T-cell (primary cell): ENCODE results near the gene RCAN3. TPM values are rescaled to one million over a fixed set of nuclear protein-coding genes. Genes with fewer than 3 reads are reported as not detected.
A peak's percentile ranks its signal among the peaks of the same experiment; 100 is the strongest.

Source experiments
- ATAC-seq, 4 experiments: fragments of 200-7000 bp in 3 of 4; fragments of 150-1000 bp in 1 of 4; cut with Tn5 transposase; replicated peaks in 1 of 4; 1 replicate in 3 of 4; 2 replicates in 1 of 4; pipeline ENCODE4 v1.10.0; 2021; ENCODE audit warnings: moderate library complexity in 3 of 4, mild to moderate bottlenecking in 2 of 4, moderate number of reproducible peaks in 1 of 4
- CTCF ChIA-PET, 2 donors: fragments of 300-600 bp; sonication (Branson Sonifier 250); formaldehyde crosslinking; loops; one replicate each; lab custom pipeline; 2022; ENCODE audit warnings: antibody characterized with exemption in 2 of 2; lab: Charles Lee
- POLR2A ChIA-PET, 2 donors: fragments of 300-600 bp; sonication (Branson Sonifier 250); formaldehyde crosslinking; loops; one replicate each; lab custom pipeline; 2022; ENCODE audit warnings: antibody characterized with exemption in 2 of 2; lab: Charles Lee
- DNase-seq, 35 experiments: peaks; one replicate each; pipeline versions ENCODE4 v3.0.0 to v3.0.0-alpha.2; 2013 to 2023
- H3K27ac ChIP-seq: one replicate; pipeline ENCODE4 v1.5.1; 2013; ENCODE audit warnings: low read length
- H3K27me3 ChIP-seq, 2 experiments: replicated peaks in 1 of 2; 1 replicate in 1 of 2; 2 replicates in 1 of 2; pipeline versions ENCODE4 v1.6.1 to v1.7.0; 2013; ENCODE audit warnings: low read length in 1 of 2, mixed read lengths in 1 of 2; ENCODE audit not compliant: control insufficient read depth in 2 of 2, insufficient read depth in 2 of 2; ENCODE audit errors: extremely low read depth in 1 of 2
- H3K36me3 ChIP-seq, 2 donors: 1 replicate in 1 of 2; 2 replicates in 1 of 2; pipeline versions ENCODE4 v1.6.1 to v1.7.0; 2013; ENCODE audit warnings: low read length in 1 of 2; ENCODE audit not compliant: control insufficient read depth in 2 of 2, insufficient read depth in 1 of 2; ENCODE audit errors: extremely low read depth in 1 of 2
- H3K4me1 ChIP-seq, 2 experiments: 1 replicate in 1 of 2; 2 replicates in 1 of 2; pipeline versions ENCODE4 v1.6.1 to v1.7.0; 2013; ENCODE audit warnings: low read length in 2 of 2, mixed read lengths in 1 of 2; ENCODE audit not compliant: insufficient read depth in 2 of 2, control insufficient read depth in 1 of 2; ENCODE audit errors: extremely low read depth in 1 of 2
- H3K4me3 ChIP-seq, 2 donors: 1 replicate in 1 of 2; 2 replicates in 1 of 2; pipeline versions ENCODE4 v1.5.1 to v1.7.0; 2013; ENCODE audit warnings: mild to moderate bottlenecking in 2 of 2, low read length in 1 of 2, moderate library complexity in 1 of 2; ENCODE audit not compliant: control insufficient read depth in 1 of 2; ENCODE audit errors: extremely low read depth in 1 of 2
- H3K9me3 ChIP-seq: 2 replicates; pipeline ENCODE4 v1.7.0; 2013
- H3K27ac Mint-ChIP-seq, 2 donors: one replicate each; pipeline ENCODE4 v1.8.0; 2020 to 2021; ENCODE audit warnings: mild to moderate bottlenecking in 2 of 2, mixed read lengths in 2 of 2
- H3K27me3 Mint-ChIP-seq, 2 donors: one replicate each; pipeline ENCODE4 v1.8.0; 2021 to 2022; ENCODE audit warnings: mixed read lengths in 2 of 2
- H3K36me3 Mint-ChIP-seq: one replicate; pipeline ENCODE4 v1.8.0; 2021; ENCODE audit warnings: mixed read lengths
- H3K4me1 Mint-ChIP-seq, 3 donors: one replicate each; pipeline ENCODE4 v1.8.0; 2020 to 2022; ENCODE audit warnings: mixed read lengths in 3 of 3, mild to moderate bottlenecking in 1 of 3
- H3K4me3 Mint-ChIP-seq, 3 donors: one replicate each; pipeline ENCODE4 v1.8.0; 2020 to 2022; ENCODE audit warnings: mild to moderate bottlenecking in 3 of 3, mixed read lengths in 3 of 3, moderate library complexity in 3 of 3
- H3K9me3 Mint-ChIP-seq, 3 donors: one replicate each; pipeline ENCODE4 v1.8.0; 2020 to 2022; ENCODE audit warnings: mixed read lengths in 3 of 3
- WGBS: methylation state at CpG from one replicate; pipeline ENCODE4 v1.1.5; 2013; ENCODE audit warnings: missing lambda C conversion rate; ENCODE audit not compliant: insufficient coverage; 5-methylcytosine and 5-hydroxymethylcytosine counted together
- total RNA-seq, 35 experiments: library from RNA in 6 of 35; stranded (reverse) in 6 of 35; fragments of 120-200 nt in 1 of 35; gene quantifications; one replicate each; pipeline versions ENCODE4 v1.2.1 to v1.2.4 and lab custom pipeline; 2013 to 2026

The RCAN3 gene
- total RNA-seq, 5 donors from 2014 or later (not counting 1 experiment from before 2014, with no cell fraction given), result 149 to 202 (median 186) TPM

GRCh38 chr1:24502065-24502708 is 449 bp upstream of the RCAN3 start:
- Mint-ChIP-seq H3K9me3 (no peaks in the 10 kb centered on the region), H3K36me3 (peaks cover 22% of the 10 kb centered on the region), H3K4me3 (peak overlapping the region; percentile 77 to 86 (median 83)), H3K27ac (peak overlapping the region; percentile 89 to 95), H3K4me1 (peaks cover 64 to 77% (median 72%) of the 10 kb centered on the region in 3 donors), H3K27me3 (peaks cover 0 to 2% of the 10 kb centered on the region in 2 donors)
- peak overlapping the region; percentile 98 for H3K27ac ChIP-seq
- WGBS, result 2% methylated on average over 33 of the region's 39 CpGs
- ATAC-seq (peak; percentile 71 to 73 (median 72)), DNase-seq (peak; percentile 68 to 90 (median 82))
- H3K36me3 ChIP-seq, result no peaks in the 10 kb centered on the region
- no peaks in the 10 kb centered on the region for H3K27me3 ChIP-seq
- CTCF ChIA-PET, result interaction anchor here (0.6 to 4.4 kb wide), 10 partner anchors 12 to 295 kb away, joined by 3 to 29 read pairs (median 8); partner anchors contain the start of genes NIPAL3 (in 1 of the 2) and STPG1 (in 1 of the 2)
- peak overlapping the region; percentile 68 to 82 for H3K4me3 ChIP-seq
- POLR2A ChIA-PET, result interaction anchor here (0.5 to 4.4 kb wide), 16 partner anchors 15 to 87 kb away, joined by 3 to 30 read pairs (median 4); partner anchors contain the start of gene NIPAL3 (in 2 of the 2)
- no peaks in the 10 kb centered on the region for H3K9me3 ChIP-seq
- H3K4me1 ChIP-seq, result peaks cover 34 to 54% of the 10 kb centered on the region in 2 experiments

GRCh38 chr1:24503059-24503751 is 569 bp downstream of the RCAN3 start:
- H3K36me3 ChIP-seq, result no peaks in the 10 kb centered on the region
- peaks cover 29% of the 10 kb centered on the region for H3K36me3 Mint-ChIP-seq
- peak overlapping the region; percentile 99 to 100 (median 99) for H3K4me3 Mint-ChIP-seq
- no peaks in the 10 kb centered on the region for H3K9me3 ChIP-seq
- no peaks in the 10 kb centered on the region for H3K9me3 Mint-ChIP-seq
- no peaks in the 10 kb centered on the region for H3K27me3 ChIP-seq
- POLR2A ChIA-PET, result interaction anchor here (0.6 to 4.4 kb wide), 6 partner anchors 16 to 33 kb away, joined by 3 to 30 read pairs (median 4); no protein-coding TSS in a partner anchor
- H3K4me1 Mint-ChIP-seq, result peaks cover 69 to 80% (median 76%) of the 10 kb centered on the region in 3 donors
- H3K27ac Mint-ChIP-seq, result peak overlapping the region; percentile 92 to 99
- peaks cover 45 to 64% of the 10 kb centered on the region in 2 experiments for H3K4me1 ChIP-seq
- ATAC-seq (peak in 3 of 4 experiments; percentile 31 to 38 (median 34)), DNase-seq (peak in 10 of 35 experiments; percentile 13 to 58 (median 35))
- H3K27me3 Mint-ChIP-seq, result peaks cover 0 to 2% of the 10 kb centered on the region in 2 donors
- peak overlapping the region; percentile 81 to 91 for H3K4me3 ChIP-seq
- WGBS, result 6% methylated on average over 25 of the region's 53 CpGs
- CTCF ChIA-PET, result interaction anchor here in 1 of 2 donors (0.8 to 4.4 kb wide), 5 partner anchors 17 to 88 kb away, joined by 3 to 29 read pairs (median 8); partner anchors contain the start of gene NIPAL3
- H3K27ac ChIP-seq, result peak overlapping the region; percentile 88

DNA sequence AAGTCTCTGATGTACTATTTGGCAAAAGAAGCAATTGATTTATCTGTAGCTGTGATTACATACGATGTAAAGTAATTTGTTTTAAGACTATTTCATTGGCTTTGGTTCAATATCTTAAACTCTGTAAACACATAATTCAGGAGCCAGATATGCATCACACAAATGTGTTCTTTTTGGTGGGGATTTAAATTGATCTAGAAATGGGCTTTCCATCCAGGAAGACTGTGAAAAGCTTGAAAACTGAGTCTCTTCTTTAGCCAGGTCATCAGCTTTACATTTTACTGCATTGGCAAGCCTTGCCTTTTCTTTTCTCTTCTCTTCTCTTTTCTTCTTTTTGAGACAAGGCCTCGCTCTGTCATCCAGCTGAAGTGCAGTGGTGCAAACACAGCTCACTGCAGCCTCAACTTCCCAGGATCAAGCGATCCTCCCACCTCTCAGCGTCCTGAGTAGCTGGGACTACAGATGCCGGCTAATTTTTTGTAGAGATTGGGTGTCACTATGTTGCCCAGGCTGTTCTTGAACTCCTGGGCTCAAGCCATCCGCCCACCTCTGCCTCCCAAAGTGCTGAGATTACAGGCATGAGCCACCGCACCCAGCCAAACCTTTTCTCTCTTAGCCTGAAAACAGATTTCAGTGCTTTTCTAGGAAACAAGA is 1.4 kb downstream of the RCAN3 start:
- Histone ChIP-seq H3K36me3 (peaks cover 0 to 3% of the 10 kb centered on the region in 2 donors), H3K9me3 (no peaks in the 10 kb centered on the region), H3K4me3 (peak overlapping the region; percentile 81 to 91), H3K27ac (peak overlapping the region; percentile 88), H3K27me3 (no peaks in the 10 kb centered on the region), H3K4me1 (peaks cover 52 to 66% of the 10 kb centered on the region in 2 experiments)
- Mint-ChIP-seq H3K36me3 (peaks cover 34% of the 10 kb centered on the region), H3K4me1 (peaks cover 69 to 87% (median 76%) of the 10 kb centered on the region in 3 donors), H3K9me3 (no peaks in the 10 kb centered on the region), H3K27ac (peak overlapping the region; percentile 92 to 99), H3K4me3 (peak overlapping the region; percentile 99 to 100 (median 99)), H3K27me3 (peaks cover 0 to 2% of the 10 kb centered on the region in 2 donors)
- CTCF ChIA-PET, result interaction anchor here in 1 of 2 donors (0.6 to 4.4 kb wide), 5 partner anchors 18 to 1494 kb away, joined by 3 to 29 read pairs (median 6); partner anchors contain the start of genes NIPAL3 and PAFAH2
- DNase-seq (peak in 2 of 35 experiments; percentile 7 to 15), ATAC-seq (no peak)
- WGBS, result no CpG with 5 or more reads among the region's 7 CpGs
- POLR2A ChIA-PET, result interaction anchor here in 1 of 2 donors (1.0 to 4.4 kb wide), 5 partner anchors 17 to 89 kb away, joined by 3 to 32 read pairs (median 7); partner anchors contain the start of gene NIPAL3

DNA sequence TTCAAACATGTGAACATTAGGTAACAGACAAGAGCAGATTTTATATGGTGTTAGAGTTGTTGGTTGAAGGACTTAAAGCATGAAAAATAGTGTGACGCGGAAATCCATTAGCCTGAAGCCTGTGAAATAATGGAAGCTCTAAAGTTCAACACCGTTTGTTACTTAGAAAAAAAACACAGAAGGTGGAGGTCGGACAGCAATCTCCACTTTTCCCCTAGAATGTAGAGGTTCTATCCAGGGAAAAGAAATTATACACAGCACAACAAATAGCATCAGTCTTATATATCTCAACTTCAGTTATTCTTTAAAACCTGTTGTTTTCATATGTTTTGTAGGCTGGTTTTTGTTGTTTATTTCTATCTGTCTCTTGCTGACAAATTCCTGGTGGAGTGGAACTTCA is 1.9 kb downstream of the RCAN3 start:
- peak overlapping the region; percentile 99 to 100 (median 99) for H3K4me3 Mint-ChIP-seq
- peak overlapping the region; percentile 81 to 91 for H3K4me3 ChIP-seq
- peak overlapping the region; percentile 92 to 99 for H3K27ac Mint-ChIP-seq
- ChIA-PET CTCF (interaction anchor here in 1 of 2 donors (0.6 to 4.4 kb wide), 8 partner anchors 10 to 1493 kb away, joined by 3 to 29 read pairs (median 5); partner anchors contain the start of genes NIPAL3 and PAFAH2), POLR2A (interaction anchor here (0.5 to 4.4 kb wide), 7 partner anchors 15 to 89 kb away, joined by 3 to 32 read pairs (median 3); partner anchors contain the start of gene NIPAL3 (in 1 of the 2))
- no peaks in the 10 kb centered on the region for H3K27me3 ChIP-seq
- WGBS, result 60% methylated on average over 2 of the region's 4 CpGs
- peaks cover 0 to 2% of the 10 kb centered on the region in 2 donors for H3K27me3 Mint-ChIP-seq
- peak overlapping the region; percentile 88 for H3K27ac ChIP-seq
- no peaks in the 10 kb centered on the region for H3K9me3 Mint-ChIP-seq
- H3K36me3 Mint-ChIP-seq, result peaks cover 40% of the 10 kb centered on the region
- H3K9me3 ChIP-seq, result no peaks in the 10 kb centered on the region
- ATAC-seq (no peak), DNase-seq (no peak)
- peaks cover 54 to 66% of the 10 kb centered on the region in 2 experiments for H3K4me1 ChIP-seq
- H3K4me1 Mint-ChIP-seq, result peaks cover 69 to 87% (median 76%) of the 10 kb centered on the region in 3 donors
- peaks cover 0 to 5% of the 10 kb centered on the region in 2 donors for H3K36me3 ChIP-seq

- no peaks in the 10 kb centered on the region for H3K9me3 Mint-ChIP-seq
- Histone ChIP-seq H3K36me3 (peaks cover 0 to 8% of the 10 kb centered on the region in 2 donors), H3K27me3 (no peaks in the 10 kb centered on the region), H3K9me3 (no peaks in the 10 kb centered on the region), H3K4me1 (peaks cover 57 to 69% of the 10 kb centered on the region in 2 experiments), H3K4me3 (peak overlapping the region; percentile 21 to 71), H3K27ac (peak overlapping the region; percentile 88)
- H3K27ac Mint-ChIP-seq, result peak overlapping the region; percentile 92 to 99
- peaks cover 0 to 2% of the 10 kb centered on the region in 2 donors for H3K27me3 Mint-ChIP-seq
- no CpG with 5 or more reads among the region's 4 CpGs for WGBS
- ChIA-PET POLR2A (interaction anchor here in 1 of 2 donors (0.6 to 2.8 kb wide), 4 partner anchors 22 to 84 kb away, joined by 3 to 10 read pairs (median 4); no protein-coding TSS in a partner anchor), CTCF (interaction anchor here in 1 of 2 donors (1.1 to 2.9 kb wide), 4 partner anchors 11 to 90 kb away, joined by 3 to 12 read pairs (median 8); partner anchors contain the start of gene NIPAL3)
- peaks cover 52% of the 10 kb centered on the region for H3K36me3 Mint-ChIP-seq
- no peak for ATAC-seq
- DNase-seq, result no peak
- peaks cover 71 to 87% (median 78%) of the 10 kb centered on the region in 3 donors for H3K4me1 Mint-ChIP-seq
- H3K4me3 Mint-ChIP-seq, result peak overlapping the region; percentile 61 to 100 (median 78)
Measured at GRCh38 chr1:24505816-24506215, 3.2 kb downstream of the RCAN3 start.
